WTC11 (cell line): ENCODE measurements around the gene LTBP2. TPM values are rescaled to one million over a fixed set of nuclear protein-coding genes. Genes with fewer than 3 reads are reported as not detected.

ENCODE experiments used
- ATAC-seq: fragments of 200-7000 bp; cut with Tn5 transposase; 2 replicates; pipeline ENCODE4 v1.10.0; 2021; ENCODE audit warnings: mild to moderate bottlenecking, moderate library complexity
- CTCF ChIA-PET: fragments of 300-600 bp; sonication (Branson Sonifier 250); formaldehyde crosslinking; loops from one replicate; lab custom pipeline; 2021; ENCODE audit warnings: antibody characterized with exemption; lab: Charles Lee
- POLR2A ChIA-PET: fragments of 350-600 bp; sonication (Branson Sonifier 250); formaldehyde crosslinking; loops from one replicate; lab custom pipeline; 2021; ENCODE audit warnings: antibody characterized with exemption; lab: Charles Lee
- DNase-seq: peaks from one replicate; pipeline ENCODE4 v3.0.0; 2021; ENCODE audit warnings: low spot score
- H3K27ac Mint-ChIP-seq: 2 replicates; pipeline ENCODE4 v1.8.0; 2021; ENCODE audit warnings: mixed read lengths
- H3K27me3 Mint-ChIP-seq: 2 replicates; pipeline ENCODE4 v1.8.0; 2021; ENCODE audit warnings: low read depth, mild to moderate bottlenecking, moderate library complexity, mixed read lengths
- H3K36me3 Mint-ChIP-seq: 2 replicates; pipeline ENCODE4 v1.8.0; 2021; ENCODE audit warnings: mixed read lengths
- H3K4me1 Mint-ChIP-seq: 2 replicates; pipeline ENCODE4 v1.8.0; 2022; ENCODE audit warnings: mixed read lengths
- H3K4me3 Mint-ChIP-seq: 2 replicates; pipeline ENCODE4 v1.8.0; 2021; ENCODE audit warnings: mild to moderate bottlenecking, moderate library complexity, mixed read lengths
- H3K9me3 Mint-ChIP-seq: 2 replicates; pipeline ENCODE4 v1.8.0; 2021; ENCODE audit warnings: mixed read lengths
- ATF1 ChIP-seq: sonication (generic); formaldehyde crosslinking; IDR thresholded peaks from 2 replicates; pipeline ENCODE4 v1.8.1; 2023; ENCODE audit warnings: mild to moderate bottlenecking, moderate library complexity, missing genetic modification reagents
- E2F1 ChIP-seq: sonication (generic); formaldehyde crosslinking; IDR thresholded peaks from 2 replicates; pipeline ENCODE4 v1.8.0; 2022; ENCODE audit warnings: mild to moderate bottlenecking, missing genetic modification reagents
- E2F4 ChIP-seq: sonication (generic); formaldehyde crosslinking; IDR thresholded peaks from 2 replicates; pipeline ENCODE4 v1.8.1; 2022; ENCODE audit warnings: low read depth, mild to moderate bottlenecking, moderate library complexity, missing genetic modification reagents, borderline replicate concordance
- EMX1 ChIP-seq: fragments of 250-450 bp; sonication (Bioruptor Pico); IDR thresholded peaks from 2 replicates; pipeline ENCODE4 v1.8.0; 2021; ENCODE audit warnings: mild to moderate bottlenecking
- FOXK1 ChIP-seq: sonication (generic); formaldehyde crosslinking; IDR thresholded peaks from 2 replicates; pipeline ENCODE4 v1.8.0; 2022; ENCODE audit warnings: mild to moderate bottlenecking, moderate library complexity, missing genetic modification reagents
- GABPB1 ChIP-seq: sonication (generic); formaldehyde crosslinking; IDR thresholded peaks from 2 replicates; pipeline ENCODE4 v1.8.1; 2023; ENCODE audit warnings: mild to moderate bottlenecking, missing genetic modification reagents
- GTF2I ChIP-seq: fragments of 250-450 bp; sonication (Bioruptor Pico); conservative IDR thresholded peaks from 2 replicates; pipeline ENCODE4 v1.4.0; 2021; ENCODE audit warnings: mild to moderate bottlenecking
- IRF2 ChIP-seq: sonication (generic); formaldehyde crosslinking; IDR thresholded peaks from 2 replicates; pipeline ENCODE4 v1.8.0; 2022; ENCODE audit warnings: low read depth, missing genetic modification reagents, borderline replicate concordance
- KAT7 ChIP-seq: sonication (generic); formaldehyde crosslinking; IDR thresholded peaks from 2 replicates; pipeline ENCODE4 v1.8.1; 2023; ENCODE audit warnings: missing genetic modification reagents, mild to moderate bottlenecking, borderline replicate concordance
- NFYB ChIP-seq: sonication (generic); formaldehyde crosslinking; conservative IDR thresholded peaks from 2 replicates; pipeline ENCODE4 v1.8.0; 2022; ENCODE audit warnings: low read depth, missing genetic modification reagents
- SMAD3 ChIP-seq: sonication (generic); formaldehyde crosslinking; IDR thresholded peaks from 2 replicates; pipeline ENCODE4 v1.8.0; 2022; ENCODE audit warnings: missing genetic modification reagents, mild to moderate bottlenecking, borderline replicate concordance
- SMAD4 ChIP-seq: sonication (generic); formaldehyde crosslinking; IDR thresholded peaks from 2 replicates; pipeline ENCODE4 v1.8.0; 2022; ENCODE audit warnings: mild to moderate bottlenecking, missing genetic modification reagents
- ZNF396 ChIP-seq: fragments of 250-450 bp; sonication (Bioruptor Pico); IDR thresholded peaks from 2 replicates; pipeline ENCODE4 v1.8.0; 2021; ENCODE audit warnings: mild to moderate bottlenecking, moderate library complexity, borderline replicate concordance
- ZNF532 ChIP-seq: fragments of 250-450 bp; sonication (Bioruptor Pico); IDR thresholded peaks from 2 replicates; pipeline ENCODE4 v1.9.0; 2021; ENCODE audit warnings: mild to moderate bottlenecking, borderline replicate concordance
- total RNA-seq: library from RNA; stranded (reverse); gene quantifications from 3 replicates; pipeline ENCODE4 v1.2.3, GENCODE V29; 2021
- TF ChIP-seq, protein P1 (sequence below): sonication (generic); formaldehyde crosslinking; IDR thresholded peaks from 2 replicates; pipeline ENCODE4 v1.8.0; 2022; ENCODE audit warnings: mild to moderate bottlenecking, missing genetic modification reagents
- TF ChIP-seq, protein P2 (sequence below): sonication (generic); formaldehyde crosslinking; IDR thresholded peaks from 2 replicates; pipeline ENCODE4 v1.8.1; 2022; ENCODE audit warnings: mild to moderate bottlenecking, missing genetic modification reagents, moderate library complexity, borderline replicate concordance

Gene LTBP2
- total RNA-seq, 1 experiment from 2014 or later: 1.2 TPM

DNA sequence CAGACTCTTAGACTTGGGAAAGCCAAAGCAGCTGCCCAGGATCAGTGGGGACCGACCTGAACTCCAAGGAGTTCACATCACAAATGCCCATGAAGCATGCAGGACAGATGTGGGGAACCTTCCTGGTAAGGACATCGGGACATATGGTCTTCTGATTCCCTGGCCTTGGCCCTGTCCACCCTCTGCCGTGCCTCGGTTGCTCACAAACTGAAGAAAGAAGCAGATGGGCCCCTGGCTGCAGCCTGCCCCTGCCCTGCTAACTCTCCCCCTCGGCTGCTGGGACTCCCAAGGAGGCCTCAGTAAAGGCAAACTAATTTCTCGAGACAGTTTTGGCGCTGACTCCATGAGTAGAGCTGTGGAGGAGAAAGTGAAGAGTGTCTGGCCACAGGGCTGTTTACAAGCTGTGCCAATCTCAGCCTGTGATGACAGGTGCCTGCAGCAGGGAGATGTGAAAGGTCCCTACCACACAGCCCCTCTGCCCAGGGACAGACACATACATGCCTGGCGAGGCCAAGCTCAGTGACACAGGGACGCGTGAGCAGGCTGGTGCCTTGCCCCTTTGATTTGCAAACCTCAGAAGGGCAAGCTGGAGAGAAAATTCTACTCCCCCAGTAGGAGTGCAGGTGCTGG, 69.9 kb downstream of the LTBP2 start:
- ChIA-PET POLR2A (no interaction called here), CTCF (interaction anchor here (1.2 to 2.7 kb wide), 6 partner anchors 11 to 319 kb away, joined by 3 to 14 read pairs (median 4); no protein-coding TSS in a partner anchor)

GRCh38 chr14:74541225-74541624, 70.8 kb downstream of the LTBP2 start:
- ATAC-seq: no peak
- Mint-ChIP-seq H3K9me3 (no peaks in the 10 kb centered on the region), H3K4me1 (no peaks in the 10 kb centered on the region), H3K27ac (no peak overlapping the region), H3K4me3 (no peak overlapping the region), H3K36me3 (no peaks in the 10 kb centered on the region), H3K27me3 (no peaks in the 10 kb centered on the region)
- TF ChIP-seq, protein P1, sequence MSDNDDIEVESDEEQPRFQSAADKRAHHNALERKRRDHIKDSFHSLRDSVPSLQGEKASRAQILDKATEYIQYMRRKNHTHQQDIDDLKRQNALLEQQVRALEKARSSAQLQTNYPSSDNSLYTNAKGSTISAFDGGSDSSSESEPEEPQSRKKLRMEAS (CRISPR knock-in tag): no peak
- TF ChIP-seq ZNF396 (CRISPR knock-in tag): no peak
- no peak for TF ChIP-seq GABPB1
- TF ChIP-seq, protein P2, sequence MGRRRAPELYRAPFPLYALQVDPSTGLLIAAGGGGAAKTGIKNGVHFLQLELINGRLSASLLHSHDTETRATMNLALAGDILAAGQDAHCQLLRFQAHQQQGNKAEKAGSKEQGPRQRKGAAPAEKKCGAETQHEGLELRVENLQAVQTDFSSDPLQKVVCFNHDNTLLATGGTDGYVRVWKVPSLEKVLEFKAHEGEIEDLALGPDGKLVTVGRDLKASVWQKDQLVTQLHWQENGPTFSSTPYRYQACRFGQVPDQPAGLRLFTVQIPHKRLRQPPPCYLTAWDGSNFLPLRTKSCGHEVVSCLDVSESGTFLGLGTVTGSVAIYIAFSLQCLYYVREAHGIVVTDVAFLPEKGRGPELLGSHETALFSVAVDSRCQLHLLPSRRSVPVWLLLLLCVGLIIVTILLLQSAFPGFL (CRISPR knock-in tag): no peak
- POLR2A ChIA-PET: no interaction called here
- CTCF ChIA-PET: interaction anchor here (2.7 kb wide), 1 partner anchor 32 kb away, joined by 14 read pairs; no protein-coding TSS in a partner anchor
- DNase-seq: no peak

More for the DNA sequence above, 69.9 kb downstream of the LTBP2 start:
- H3K9me3 Mint-ChIP-seq: no peaks in the 10 kb centered on the region
- no peak for ATAC-seq
- no peak for DNase-seq
- H3K27me3 Mint-ChIP-seq: no peaks in the 10 kb centered on the region
- H3K27ac Mint-ChIP-seq: no peak overlapping the region
- no peak overlapping the region for H3K4me3 Mint-ChIP-seq
- H3K4me1 Mint-ChIP-seq: no peaks in the 10 kb centered on the region
- no peak for TF ChIP-seq SMAD3
- no peak for TF ChIP-seq E2F1 (CRISPR knock-in tag)
- no peak for TF ChIP-seq ZNF532 (CRISPR knock-in tag)
- TF ChIP-seq ATF1 (CRISPR knock-in tag): no peak
- no peak for TF ChIP-seq GTF2I (CRISPR knock-in tag)
- TF ChIP-seq KAT7 (CRISPR knock-in tag): no peak
- H3K36me3 Mint-ChIP-seq: no peaks in the 10 kb centered on the region

- Mint-ChIP-seq H3K9me3 (no peaks in the 10 kb centered on the region), H3K27ac (0 out of 2 replicates have a peak overlapping the region, but pooled peaks have one; percentile 20), H3K4me1 (no peaks in the 10 kb centered on the region), H3K4me3 (no peak overlapping the region), H3K27me3 (no peaks in the 10 kb centered on the region), H3K36me3 (no peaks in the 10 kb centered on the region)
- no peak for DNase-seq
- CTCF ChIA-PET: interaction anchor here (0.6 to 2.1 kb wide), 7 partner anchors 8 to 282 kb away, joined by 3 to 7 read pairs (median 5); no protein-coding TSS in a partner anchor
- POLR2A ChIA-PET: interaction anchor here (1.4 kb wide), 1 partner anchor 9 kb away, joined by 3 read pairs; no protein-coding TSS in a partner anchor
- ATAC-seq: peak; percentile 41; the same call in 1 of the 2 replicates
- TF ChIP-seq NFYB (CRISPR knock-in tag) (no peak), EMX1 (CRISPR knock-in tag) (no peak), E2F4 (CRISPR knock-in tag) (no peak), ZNF396 (CRISPR knock-in tag) (no peak), FOXK1 (CRISPR knock-in tag) (no peak), SMAD4 (CRISPR knock-in tag) (no peak), SMAD3 (no peak), IRF2 (no peak)
Measured at GRCh38 chr14:74539503-74539902, 72.5 kb downstream of the LTBP2 start.
